Esophagus (tissue), 2 donors: ENCODE data around the gene ZNF420. TPM values are rescaled to one million over a fixed set of nuclear protein-coding genes. Genes with fewer than 3 reads are reported as not detected.

Experiments used
- H3K27ac ChIP-seq, 2 donors: one replicate each; pipeline ENCODE4 v1.5.1; 2013; ENCODE audit warnings: low read depth in 2 of 2, mild to moderate bottlenecking in 2 of 2, inconsistent platforms in 1 of 2, low read length in 1 of 2, moderate library complexity in 1 of 2
- H3K27me3 ChIP-seq, 2 donors: one replicate each; pipeline ENCODE4 v1.6.1; 2013; ENCODE audit warnings: low read length in 2 of 2, control low read depth in 1 of 2, mild to moderate bottlenecking in 1 of 2; ENCODE audit not compliant: insufficient read depth in 2 of 2, control insufficient read depth in 1 of 2
- H3K36me3 ChIP-seq, 2 donors: one replicate each; pipeline ENCODE4 v1.6.1; 2013; ENCODE audit warnings: low read length in 1 of 2; ENCODE audit not compliant: control insufficient read depth in 2 of 2, insufficient read depth in 2 of 2
- H3K4me1 ChIP-seq, 2 donors: one replicate each; pipeline ENCODE4 v1.6.1; 2013; ENCODE audit warnings: low read length in 1 of 2; ENCODE audit not compliant: control insufficient read depth in 2 of 2, insufficient read depth in 2 of 2
- H3K4me3 ChIP-seq, 2 donors: one replicate each; pipeline ENCODE4 v1.5.1; 2013; ENCODE audit warnings: low read length in 2 of 2, mild to moderate bottlenecking in 2 of 2, low read depth in 1 of 2, moderate library complexity in 1 of 2
- H3K9me3 ChIP-seq, 2 donors: one replicate each; pipeline ENCODE4 v1.6.1; 2013; ENCODE audit warnings: mild to moderate bottlenecking in 2 of 2, low read depth in 1 of 2, low read length in 1 of 2, moderate library complexity in 1 of 2; ENCODE audit not compliant: control insufficient read depth in 2 of 2, insufficient read depth in 1 of 2
- WGBS, 2 donors: extraction: QIAGEN DNeasy Blood & Tissue Kit; methylation state at CpG; one replicate each; pipeline ENCODE4 v1.1.7; 2013; 5-methylcytosine and 5-hydroxymethylcytosine counted together
- polyA plus RNA-seq, 2 donors: library from polyadenylated mRNA; stranded (reverse); fragments of 200-250 nt; gene quantifications; one replicate each; pipeline ENCODE4 v1.2.3, GENCODE V29; 2013
- donor health status: healthy with polysubstance abuse.
- donor health status: Bipolar disorder and iron deficiency.

Gene ZNF420
- polyA plus RNA-seq, 2 donors = 2.0 to 2.6 TPM

- H3K27me3 ChIP-seq = no peaks in the 10 kb centered on the region
- H3K36me3 ChIP-seq = peaks cover 4 to 8% of the 10 kb centered on the region in 2 donors
- H3K9me3 ChIP-seq = peaks cover 10 to 21% of the 10 kb centered on the region in 2 donors
- 96 to 98% methylated on average over 12 of the region's 12 CpGs for WGBS, 2 donors
- H3K4me1 ChIP-seq = no peaks in the 10 kb centered on the region
- no peak overlapping the region for H3K4me3 ChIP-seq
- no peak overlapping the region for H3K27ac ChIP-seq
Measured at GRCh38 chr19:37127999-37128820, 50.0 kb downstream of the ZNF420 start.

GRCh38 chr19:37128821-37129177, 50.6 kb downstream of the ZNF420 start:
- H3K4me1 ChIP-seq = no peaks in the 10 kb centered on the region
- no peak overlapping the region for H3K27ac ChIP-seq
- WGBS, 2 donors = 94 to 98% methylated on average over 3 of the region's 3 CpGs
- peaks cover 4 to 8% of the 10 kb centered on the region in 2 donors for H3K36me3 ChIP-seq
- H3K9me3 ChIP-seq = peaks cover 15 to 24% of the 10 kb centered on the region in 2 donors
- H3K27me3 ChIP-seq = no peaks in the 10 kb centered on the region
- H3K4me3 ChIP-seq = no peak overlapping the region

- H3K4me3 ChIP-seq = no peak overlapping the region
- WGBS, 2 donors = 16 to 19% methylated on average over 1 of the region's 1 CpG
- H3K36me3 ChIP-seq = no peaks in the 10 kb centered on the region
- peaks cover 0 to 2% of the 10 kb centered on the region in 2 donors for H3K27me3 ChIP-seq
- no peak overlapping the region for H3K27ac ChIP-seq
- no peaks in the 10 kb centered on the region for H3K4me1 ChIP-seq
- H3K9me3 ChIP-seq = peaks cover 31 to 35% of the 10 kb centered on the region in 2 donors
Measured at GRCh38 chr19:37136111-37136510, 57.9 kb downstream of the ZNF420 start.

- H3K4me1 ChIP-seq = no peaks in the 10 kb centered on the region
- H3K27ac ChIP-seq = no peak overlapping the region
- H3K27me3 ChIP-seq = no peaks in the 10 kb centered on the region
- H3K9me3 ChIP-seq = peaks cover 13 to 34% of the 10 kb centered on the region in 2 donors
- H3K36me3 ChIP-seq = peaks cover 0 to 3% of the 10 kb centered on the region in 2 donors
- H3K4me3 ChIP-seq = no peak overlapping the region
- 96 to 97% methylated on average over 3 of the region's 3 CpGs for WGBS, 2 donors
Measured at GRCh38 chr19:37148214-37148613, 70.0 kb downstream of the ZNF420 start.

GRCh38 chr19:37160153-37160552, 81.9 kb downstream of the ZNF420 start:
- Histone ChIP-seq H3K4me1 (no peaks in the 10 kb centered on the region), H3K36me3 (peaks cover 6 to 14% of the 10 kb centered on the region in 2 donors), H3K27ac (no peak overlapping the region), H3K27me3 (no peaks in the 10 kb centered on the region), H3K4me3 (no peak overlapping the region), H3K9me3 (peaks cover 6 to 30% of the 10 kb centered on the region in 2 donors)
- 94 to 100% methylated on average over 1 of the region's 1 CpG for WGBS, 2 donors

GRCh38 chr19:37165635-37166034, 87.4 kb downstream of the ZNF420 start:
- 95 to 96% methylated on average over 1 of the region's 1 CpG for WGBS, 2 donors
- Histone ChIP-seq H3K36me3 (peaks cover 8 to 16% of the 10 kb centered on the region in 2 donors), H3K4me1 (no peaks in the 10 kb centered on the region), H3K27me3 (no peaks in the 10 kb centered on the region), H3K4me3 (no peak overlapping the region), H3K9me3 (peaks cover 2 to 13% of the 10 kb centered on the region in 2 donors), H3K27ac (no peak overlapping the region)

GRCh38 chr19:37172368-37173366, 94.4 kb downstream of the ZNF420 start, which contains the start of gene ZNF585A:
Gene ZNF585A, minus strand, starts transcription at chr19:37172695. Its CDS starts 2,785 bp downstream, at chr19:37169910.
- 4 to 5% methylated on average over 30 of the region's 30 CpGs for WGBS, 2 donors
- H3K4me1 ChIP-seq = no peaks in the 10 kb centered on the region
- peaks cover 0 to 4% of the 10 kb centered on the region in 2 donors for H3K9me3 ChIP-seq
- H3K27ac ChIP-seq = peak within 1 kb of the TSS; percentile 55 to 81
- peaks cover 6 to 7% of the 10 kb centered on the region in 2 donors for H3K36me3 ChIP-seq
- H3K27me3 ChIP-seq = no peaks in the 10 kb centered on the region
- H3K4me3 ChIP-seq = peak within 1 kb of the TSS; percentile 77 to 80

Other genes with a start within 250 kb of the ZNF420 start
- 1 to 10 TPM; 2.9 to 3.3 TPM for gene ZNF790, start 240.0 kb upstream of the ZNF420 start, polyA plus RNA-seq
- gene ZNF345, start 227.6 kb upstream of the ZNF420 start, polyA plus RNA-seq = 1 to 10 TPM; 2.0 to 2.3 TPM
- gene ZNF829, start 162.1 kb upstream of the ZNF420 start, polyA plus RNA-seq = under 1 TPM; 0.56 to 0.57 TPM
- 1 to 10 TPM; 2.2 TPM for gene ZNF568, start 162.1 kb upstream of the ZNF420 start, polyA plus RNA-seq
- gene ZNF585A, start 94.3 kb downstream of the ZNF420 start, polyA plus RNA-seq = 10 to 100 TPM; 10.8 to 13.9 TPM
- 1 to 10 TPM; 3.7 to 4.3 TPM for gene ZNF585B, start 132.1 kb downstream of the ZNF420 start, polyA plus RNA-seq
- gene ZNF383, start 139.8 kb downstream of the ZNF420 start, polyA plus RNA-seq = 1 to 10 TPM; 3.0 to 3.2 TPM